Stromal cell of bone marrow (primary cell): Measurements from ENCODE around the gene ADARB2.

ENCODE experiments used
- DNase-seq: peaks from one replicate; pipeline ENCODE4 v3.0.0-alpha.2; 2012; ENCODE audit warnings: low read depth

The ADARB2 gene

GRCh38 chr10:1287487-1287886 is 449.8 kb downstream of the ADARB2 start:
- no peak for DNase-seq

- no peak for DNase-seq
Measured at GRCh38 chr10:1284076-1284475, 453.2 kb downstream of the ADARB2 start.

GRCh38 chr10:1281405-1281782 is 455.9 kb downstream of the ADARB2 start:
- no peak for DNase-seq

- DNase-seq = no peak
Measured at GRCh38 chr10:1280466-1281404, 456.6 kb downstream of the ADARB2 start.

GRCh38 chr10:1278306-1278705 is 459.0 kb downstream of the ADARB2 start:
- no peak for DNase-seq

GRCh38 chr10:1274701-1275544 is 462.4 kb downstream of the ADARB2 start:
- DNase-seq = no peak

- peak; percentile 15 for DNase-seq
Measured at GRCh38 chr10:1274111-1274661, 463.1 kb downstream of the ADARB2 start.

- no peak for DNase-seq
Measured at GRCh38 chr10:1273372-1274105, 463.8 kb downstream of the ADARB2 start.

- DNase-seq = no peak
Measured at GRCh38 chr10:1272777-1273161, 464.6 kb downstream of the ADARB2 start.

- DNase-seq = no peak
Measured at GRCh38 chr10:1272079-1272776, 465.1 kb downstream of the ADARB2 start.

- no peak for DNase-seq
Measured at GRCh38 chr10:1270906-1271305, 466.4 kb downstream of the ADARB2 start.

- no peak for DNase-seq
Measured at GRCh38 chr10:1270490-1270889, 466.8 kb downstream of the ADARB2 start.

GRCh38 chr10:1268831-1269230 is 468.5 kb downstream of the ADARB2 start:
- no peak for DNase-seq

GRCh38 chr10:1267568-1267967 is 469.8 kb downstream of the ADARB2 start:
- no peak for DNase-seq

- no peak for DNase-seq
Measured at GRCh38 chr10:1267148-1267547, 470.2 kb downstream of the ADARB2 start.

GRCh38 chr10:1266033-1266802 is 471.1 kb downstream of the ADARB2 start:
- DNase-seq = no peak

GRCh38 chr10:1264001-1264400 is 473.3 kb downstream of the ADARB2 start:
- DNase-seq = no peak

GRCh38 chr10:1257274-1257673 is 480.1 kb downstream of the ADARB2 start:
- no peak for DNase-seq

- no peak for DNase-seq
Measured at GRCh38 chr10:1256432-1256725, 480.9 kb downstream of the ADARB2 start.

GRCh38 chr10:1255600-1256431 is 481.5 kb downstream of the ADARB2 start:
- no peak for DNase-seq
